ENCODE results near the gene TSPAN33. TPM values are rescaled to one million over a fixed set of nuclear protein-coding genes. Genes with fewer than 3 reads are reported as not detected.
"Not testable (repeated sequence)": the region's sequence is repeated elsewhere in the genome, so short reads cannot be mapped to it uniquely, and the experiment has no call there.

TSPAN33 gene
- total and polyA plus RNA-seq, 4 donors = 3.3 to 8.2 (median 5.9) TPM

DNA sequence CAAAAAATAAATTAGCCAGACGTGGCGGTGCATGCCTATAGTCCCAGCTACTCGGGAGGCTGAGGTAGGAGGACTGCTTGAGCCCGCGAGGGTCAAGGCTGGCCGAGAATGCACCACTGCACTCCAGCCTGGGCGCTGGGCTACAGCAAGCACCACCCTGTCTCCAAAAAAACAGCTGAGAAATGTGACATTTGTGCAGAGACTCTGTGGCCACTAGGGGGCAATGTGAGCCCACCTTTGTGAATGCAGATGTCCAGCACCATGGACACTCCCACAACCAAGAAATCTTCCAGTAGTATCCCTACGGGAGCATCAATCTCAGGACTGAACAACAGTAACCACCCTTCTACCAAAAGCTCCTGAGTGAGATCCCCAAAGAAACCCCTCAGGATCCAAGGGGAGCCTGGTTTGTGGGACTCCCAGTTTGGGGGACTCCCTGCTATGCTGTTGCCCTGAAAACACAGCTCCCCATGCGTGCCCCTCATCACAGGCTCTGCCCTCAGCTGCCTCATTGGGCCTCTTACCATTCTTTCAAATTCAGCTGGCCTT, 74.1 kb downstream of the TSPAN33 start:
- H3K4me3 ChIP-seq = no peak overlapping the region
- H3K9me3 ChIP-seq (ENCODE audit: control insufficient read depth in 4 of 4, insufficient read depth in 3 of 4, low read length in 3 of 4) = peaks cover 0 to 3% (median 0%) of the 10 kb centered on the region in 4 donors
- no peak overlapping the region for H3K9ac ChIP-seq (ENCODE audit: insufficient read depth in 1 of 2, low read length in 2 of 2)
- 14 to 17% methylated on average over 9 of the region's 9 CpGs for WGBS, 2 donors
- no peaks in the 10 kb centered on the region for H3K27me3 ChIP-seq (ENCODE audit: control insufficient read depth in 3 of 3, insufficient read depth in 3 of 3, low read length in 2 of 3)
- TF ChIP-seq CTCF (IDR thresholded peaks at IDR 0.05; ENCODE audit: control extremely low read depth, extremely low read depth) = peak; percentile 95
- H3K4me1 ChIP-seq (ENCODE audit: control insufficient read depth in 5 of 5, insufficient read depth in 5 of 5, low read length in 5 of 5) = peaks cover 0 to 4% (median 0%) of the 10 kb centered on the region in 5 donors
- ATAC-seq (ENCODE audit: insufficient read depth, low FRiP score) (peak; percentile 94), DNase-seq (peak; percentile 82 to 87 (median 86))
- H3K27ac ChIP-seq (ENCODE audit: low read depth in 1 of 2, low read length in 1 of 2) = no peak overlapping the region
- no peaks in the 10 kb centered on the region for H3K36me3 ChIP-seq (ENCODE audit: control insufficient read depth in 4 of 4, insufficient read depth in 4 of 4, low read length in 4 of 4)

- 90 to 92% methylated on average over 4 of the region's 4 CpGs for WGBS, 2 donors
- not testable (repeated sequence) for H3K4me3 ChIP-seq; ATAC-seq (ENCODE audit: insufficient read depth, low FRiP score); H3K9ac ChIP-seq (ENCODE audit: insufficient read depth in 1 of 2, low read length in 2 of 2); DNase-seq; H3K27ac ChIP-seq (ENCODE audit: low read depth in 1 of 2, low read length in 1 of 2); H3K9me3 ChIP-seq (ENCODE audit: control insufficient read depth in 4 of 4, insufficient read depth in 3 of 4, low read length in 3 of 4); H3K36me3 ChIP-seq (ENCODE audit: control insufficient read depth in 4 of 4, insufficient read depth in 4 of 4, low read length in 4 of 4); H3K27me3 ChIP-seq (ENCODE audit: control insufficient read depth in 3 of 3, insufficient read depth in 3 of 3, low read length in 2 of 3); H3K4me1 ChIP-seq (ENCODE audit: control insufficient read depth in 5 of 5, insufficient read depth in 5 of 5, low read length in 5 of 5)
Measured at GRCh38 chr7:129219166-129219565, 74.7 kb downstream of the TSPAN33 start.

Small RNA genes lying within 50 kb of the gene (small RNA-seq; reads per million reads assigned to genes)
- 0.08 reads per million for gene RNY1P11 (ENCODE audit: low replicate concordance)

Other genes with a start within 250 kb of the TSPAN33 start
- gene KCP, start 234.0 kb upstream of the TSPAN33 start, total RNA-seq = 1 to 10 TPM in 1 of 2 donors, under 1 TPM in 1; 0.64 to 3.9 TPM
- under 1 TPM; 0.22 to 0.47 TPM for gene KCP, start 234.0 kb upstream of the TSPAN33 start, polyA plus RNA-seq
- gene IRF5, start 206.8 kb upstream of the TSPAN33 start, total RNA-seq = 10 to 100 TPM in 1 of 2 donors, 1 to 10 TPM in 1; 6.0 to 34.1 TPM
- gene IRF5, start 206.8 kb upstream of the TSPAN33 start, polyA plus RNA-seq = 10 to 100 TPM; 22.1 to 26.2 TPM
- 10 to 100 TPM; 32.5 to 45.9 TPM for gene TNPO3, start 89.6 kb upstream of the TSPAN33 start, total RNA-seq
- gene TNPO3, start 89.6 kb upstream of the TSPAN33 start, polyA plus RNA-seq = 10 to 100 TPM; 12.3 to 19.3 TPM
- gene SMO, start 43.9 kb downstream of the TSPAN33 start, total RNA-seq = 10 to 100 TPM in 1 of 2 donors, 1 to 10 TPM in 1; 4.6 to 19.3 TPM
- 1 to 10 TPM in 1 of 2 donors, under 1 TPM in 1; 0.87 to 2.5 TPM for gene SMO, start 43.9 kb downstream of the TSPAN33 start, polyA plus RNA-seq
- 100 to 1,000 TPM; 117 to 172 TPM for gene AHCYL2, start 80.3 kb downstream of the TSPAN33 start, total RNA-seq
- gene AHCYL2, start 80.3 kb downstream of the TSPAN33 start, polyA plus RNA-seq = 10 to 100 TPM; 16.3 to 70.8 TPM

All from lung (tissue), 13 donors.